ENCODE measurements around the gene ZBED5.
"Not testable (repeated sequence)": the region's sequence is repeated elsewhere in the genome, so short reads cannot be mapped to it uniquely, and the experiment has no call there.

Gene ZBED5

GRCh38 chr11:10894666-10895065 is 36.8 kb upstream of the ZBED5 start:
- TF ChIP-seq MYC (IDR thresholded peaks at IDR 0.05; ENCODE audit: low read depth, low read length): no peak
- TF ChIP-seq POLR2A (IDR thresholded peaks at IDR 0.05; ENCODE audit: extremely low read depth, insufficient read length): no peak
- TF ChIP-seq CTCF (IDR thresholded peaks at IDR 0.05; ENCODE audit: low read depth, low read length): no peak
- no peak for TF ChIP-seq MAX (IDR thresholded peaks at IDR 0.05; ENCODE audit: low read depth, low read length)
- no peak overlapping the region for H3K4me3 ChIP-seq (ENCODE audit: low read depth, low read length)
- DNase-seq (ENCODE audit: low read depth): no peak

GRCh38 chr11:10893714-10894151 is 35.9 kb upstream of the ZBED5 start:
- no peak overlapping the region for H3K4me3 ChIP-seq (ENCODE audit: low read depth, low read length)
- TF ChIP-seq MYC (IDR thresholded peaks at IDR 0.05; ENCODE audit: low read depth, low read length) (no peak), CTCF (IDR thresholded peaks at IDR 0.05; ENCODE audit: low read depth, low read length) (no peak), POLR2A (IDR thresholded peaks at IDR 0.05; ENCODE audit: extremely low read depth, insufficient read length) (no peak), MAX (IDR thresholded peaks at IDR 0.05; ENCODE audit: low read depth, low read length) (no peak)
- no peak for DNase-seq (ENCODE audit: low read depth)

GRCh38 chr11:10892250-10892649 is 34.4 kb upstream of the ZBED5 start:
- no peak overlapping the region for H3K4me3 ChIP-seq (ENCODE audit: low read depth, low read length)
- peak; percentile 55 for DNase-seq (ENCODE audit: low read depth)
- TF ChIP-seq CTCF (IDR thresholded peaks at IDR 0.05; ENCODE audit: low read depth, low read length) (no peak), MAX (IDR thresholded peaks at IDR 0.05; ENCODE audit: low read depth, low read length) (peak; percentile 15; the same call in 1 of the 2 replicates), MYC (IDR thresholded peaks at IDR 0.05; ENCODE audit: low read depth, low read length) (no peak)

GRCh38 chr11:10891151-10891720 is 33.4 kb upstream of the ZBED5 start:
- no peak overlapping the region for H3K4me3 ChIP-seq (ENCODE audit: low read depth, low read length)
- TF ChIP-seq POLR2A (IDR thresholded peaks at IDR 0.05; ENCODE audit: extremely low read depth, insufficient read length) (no peak), MAX (IDR thresholded peaks at IDR 0.05; ENCODE audit: low read depth, low read length) (no peak), CTCF (IDR thresholded peaks at IDR 0.05; ENCODE audit: low read depth, low read length) (no peak), MYC (IDR thresholded peaks at IDR 0.05; ENCODE audit: low read depth, low read length) (no peak)
- DNase-seq (ENCODE audit: low read depth): no peak

- H3K4me3 ChIP-seq (ENCODE audit: low read depth, low read length): not testable (repeated sequence)
Measured at GRCh38 chr11:10890083-10890482, 32.2 kb upstream of the ZBED5 start.

GRCh38 chr11:10887307-10887706 is 29.5 kb upstream of the ZBED5 start:
- no peak overlapping the region for H3K4me3 ChIP-seq (ENCODE audit: low read depth, low read length)
- no peak for DNase-seq (ENCODE audit: low read depth)
- TF ChIP-seq CTCF (IDR thresholded peaks at IDR 0.05; ENCODE audit: low read depth, low read length): no peak
- no peak for TF ChIP-seq POLR2A (IDR thresholded peaks at IDR 0.05; ENCODE audit: extremely low read depth, insufficient read length)
- no peak for TF ChIP-seq MYC (IDR thresholded peaks at IDR 0.05; ENCODE audit: low read depth, low read length)
- TF ChIP-seq MAX (IDR thresholded peaks at IDR 0.05; ENCODE audit: low read depth, low read length): no peak

More at GRCh38 chr11:10890083-10890482, 32.2 kb upstream of the ZBED5 start:
- not testable (repeated sequence) for DNase-seq (ENCODE audit: low read depth)

All from NB4 (cell line).